HG02571 (cell line): ENCODE measurements around the gene ELP5.
A peak's percentile ranks its signal among the peaks of the same experiment; 100 is the strongest.

Experiments used
- ATAC-seq: cut with Tn5 transposase; IDR thresholded peaks from one replicate; pipeline ENCODE4 v1.9.1; 2021; ENCODE audit warnings: mild to moderate bottlenecking, moderate library complexity; ENCODE audit not compliant: unreplicated experiment

Gene ELP5

GRCh38 chr17:7251661-7252175, 297 bp upstream of the ELP5 start, which contains the start of gene CTDNEP1:
CTDNEP1 (minus strand) TSS chr17:7251734; CDS start chr17:7251296, 438 bp downstream.
- ATAC-seq = peak; percentile 89

GRCh38 chr17:7253082-7253481, 1.1 kb downstream of the ELP5 start:
- ATAC-seq = no peak

- ATAC-seq = no peak
Measured at GRCh38 chr17:7254511-7254910, 2.5 kb downstream of the ELP5 start.

GRCh38 chr17:7256766-7257456, 4.9 kb downstream of the ELP5 start:
- no peak for ATAC-seq

- no peak for ATAC-seq
Measured at GRCh38 chr17:7258731-7259554, 6.9 kb downstream of the ELP5 start.

- no peak for ATAC-seq
Measured at GRCh38 chr17:7259555-7259889, 7.5 kb downstream of the ELP5 start.

- ATAC-seq = no peak
Measured at GRCh38 chr17:7260151-7260550, 8.1 kb downstream of the ELP5 start.

- ATAC-seq = no peak
Measured at GRCh38 chr17:7260651-7261378, 8.8 kb downstream of the ELP5 start.

- ATAC-seq = no peak
Measured at GRCh38 chr17:7261379-7262191, 9.6 kb downstream of the ELP5 start.

GRCh38 chr17:7262192-7262934, 10.3 kb downstream of the ELP5 start, which contains the start of gene CLDN7:
CLDN7 (minus strand) TSS chr17:7262478; CDS start chr17:7262043, 435 bp downstream.
- no peak for ATAC-seq

GRCh38 chr17:7262935-7263800, 11.2 kb downstream of the ELP5 start:
- no peak for ATAC-seq

- no peak for ATAC-seq
Measured at GRCh38 chr17:7263801-7264078, 11.7 kb downstream of the ELP5 start.

- ATAC-seq = no peak
Measured at GRCh38 chr17:7266784-7267183, 14.8 kb downstream of the ELP5 start.

- ATAC-seq = no peak
Measured at GRCh38 chr17:7279448-7279847, 27.4 kb downstream of the ELP5 start.

- ATAC-seq = no peak
Measured at GRCh38 chr17:7280519-7281073, 28.6 kb downstream of the ELP5 start.

GRCh38 chr17:7281074-7281952, 29.3 kb downstream of the ELP5 start, which contains the start of gene SLC2A4:
SLC2A4 (plus strand) TSS chr17:7281718; CDS start chr17:7281935, 217 bp downstream.
- peak; percentile 58 for ATAC-seq

GRCh38 chr17:7281953-7282751, 30.1 kb downstream of the ELP5 start:
- no peak for ATAC-seq
